Neural cell (in vitro differentiated cells): Measurements from ENCODE around the gene NCK2.

Experiments
- CTCF ChIP-seq: fragments of 450-650 bp; IDR thresholded peaks from 2 replicates; pipeline ENCODE4 v1.5.1; 2014; ENCODE audit warnings: antibody characterized with exemption, mild to moderate bottlenecking, moderate library complexity; ENCODE audit not compliant: poor library complexity, severe bottlenecking
- EP300 ChIP-seq: fragments of 450-650 bp; conservative IDR thresholded peaks from 2 replicates; pipeline ENCODE4 v1.6.1; 2014; ENCODE audit warnings: antibody characterized with exemption, mild to moderate bottlenecking, moderate library complexity; ENCODE audit not compliant: poor library complexity, severe bottlenecking
- EZH2 ChIP-seq: fragments of 200-600, 300-800 bp; shearing (Covaris generic), sonication (generic); IDR thresholded peaks from 2 replicates; pipeline ENCODE4 v1.6.1; 2014; ENCODE audit warnings: antibody characterized with exemption, low read length, borderline replicate concordance, mild to moderate bottlenecking; ENCODE audit not compliant: insufficient read depth, poor library complexity, severe bottlenecking
- MXI1 ChIP-seq: fragments of 450-650 bp; conservative IDR thresholded peaks from 2 replicates; pipeline ENCODE4 v1.6.1; 2014; ENCODE audit warnings: antibody characterized with exemption, mild to moderate bottlenecking; ENCODE audit not compliant: poor library complexity, severe bottlenecking
- POLR2AphosphoS5 ChIP-seq: IDR thresholded peaks from 2 replicates; pipeline ENCODE4 v1.6.1; 2012
- RAD21 ChIP-seq: fragments of 450-650 bp; conservative IDR thresholded peaks from 2 replicates; pipeline ENCODE4 v1.6.1; 2014; ENCODE audit warnings: antibody characterized with exemption, mild to moderate bottlenecking, moderate library complexity
- REST ChIP-seq: IDR thresholded peaks from 2 replicates; pipeline ENCODE4 v1.6.1; 2012; ENCODE audit warnings: borderline replicate concordance
- TAF1 ChIP-seq: IDR thresholded peaks from 2 replicates; pipeline ENCODE4 v1.6.1; 2012; ENCODE audit warnings: low read depth

- TF ChIP-seq CTCF, result no peak
- TF ChIP-seq POLR2AphosphoS5, result no peak
- no peak for TF ChIP-seq REST
- no peak for TF ChIP-seq RAD21
- no peak for TF ChIP-seq EZH2
- no peak for TF ChIP-seq EP300
- TF ChIP-seq TAF1, result no peak
- TF ChIP-seq MXI1, result no peak
These were observed 111.9 kb downstream of the NCK2 start for GRCh38 chr2:105856581-105856980.
